SU-DHL-6 (cell line): ENCODE data around the gene KCNG4.

Experiments used
- H2AFZ ChIP-seq: fragments of 200-600 bp; sonication (generic); 2 replicates; pipeline ENCODE4 v1.6.1; 2014; ENCODE audit warnings: low read depth, mild to moderate bottlenecking, moderate library complexity, mixed read lengths, antibody characterized with exemption, low read length; ENCODE audit not compliant: severe bottlenecking
- H3F3A ChIP-seq: fragments of 200-600 bp; shearing (Covaris generic); 2 replicates; pipeline ENCODE4 v1.6.0; 2016; ENCODE audit warnings: antibody characterized with exemption, mild to moderate bottlenecking; ENCODE audit not compliant: insufficient read depth
- H3K27ac ChIP-seq: fragments of 200-600 bp; sonication (generic); 2 replicates; pipeline ENCODE4 v1.5.1; 2016; ENCODE audit warnings: low read depth, mild to moderate bottlenecking, low read length, moderate library complexity, mixed read lengths
- H3K27me3 ChIP-seq: fragments of 200-600 bp; sonication (generic), shearing (Covaris generic); 2 replicates; pipeline ENCODE4 v1.6.0; 2014; ENCODE audit warnings: mild to moderate bottlenecking, low read length
- H3K36me3 ChIP-seq: fragments of 200-600 bp; sonication (generic); 2 replicates; pipeline ENCODE4 v1.6.1; 2014; ENCODE audit warnings: mild to moderate bottlenecking, low read length, mixed read lengths
- H3K4me2 ChIP-seq: fragments of 300-600, 200-600 bp; shearing (Covaris generic), sonication (generic); 2 replicates; pipeline ENCODE4 v1.6.0; 2014; ENCODE audit warnings: low read length, low read depth, mild to moderate bottlenecking; ENCODE audit not compliant: poor library complexity, severe bottlenecking
- H3K4me3 ChIP-seq: fragments of 200-600 bp; sonication (generic); 2 replicates; pipeline ENCODE4 v1.5.1; 2014; ENCODE audit warnings: antibody characterized with exemption, low read length, mild to moderate bottlenecking, mixed read lengths; ENCODE audit not compliant: insufficient read depth, poor library complexity, severe bottlenecking
- H3K79me2 ChIP-seq: fragments of 200-600 bp; sonication (generic); 2 replicates; pipeline ENCODE4 v1.6.1; 2014; ENCODE audit warnings: mild to moderate bottlenecking, low read length, moderate library complexity; ENCODE audit not compliant: insufficient read depth
- H3K9ac ChIP-seq: fragments of 200-600 bp; sonication (generic); 2 replicates; pipeline ENCODE4 v1.7.0; 2014; ENCODE audit warnings: mild to moderate bottlenecking, low read length
- H3K9me2 ChIP-seq: fragments of 200-600 bp; sonication (generic); replicated peaks from 2 replicates; pipeline ENCODE4 v1.6.1; 2014; ENCODE audit warnings: low read length; ENCODE audit not compliant: insufficient read depth
- H3K9me3 ChIP-seq: fragments of 200-600 bp; sonication (generic); 2 replicates; pipeline ENCODE4 v1.6.1; 2014; ENCODE audit warnings: low read length, mixed read lengths; ENCODE audit not compliant: insufficient read depth
- H4K20me1 ChIP-seq: fragments of 200-600 bp; sonication (generic); 2 replicates; pipeline ENCODE4 v1.6.1; 2014; ENCODE audit warnings: low read depth, mild to moderate bottlenecking, antibody characterized with exemption, low read length, moderate library complexity, mixed read lengths
- CTCF ChIP-seq: fragments of 200-600 bp; sonication (generic); IDR thresholded peaks from one replicate; pipeline ENCODE4 v1.5.1; 2017; ENCODE audit warnings: antibody characterized with exemption, mild to moderate bottlenecking, low read length, moderate library complexity; ENCODE audit not compliant: insufficient read depth, poor library complexity, severe bottlenecking
- EZH2phosphoT487 ChIP-seq: fragments of 200-600 bp; sonication (generic), shearing (Covaris generic); conservative IDR thresholded peaks from 2 replicates; pipeline ENCODE4 v1.6.1; 2018; ENCODE audit warnings: mild to moderate bottlenecking, antibody characterized with exemption, low read length, moderate library complexity, mixed read lengths

KCNG4 gene

GRCh38 chr16:84199861-84200260 is 40.0 kb downstream of the KCNG4 start:
- H3K36me3 ChIP-seq = no peaks in the 10 kb centered on the region
- H3K4me3 ChIP-seq = no peak overlapping the region
- H2AFZ ChIP-seq = no peak overlapping the region
- H3K79me2 ChIP-seq = no peaks in the 10 kb centered on the region
- H3K9me2 ChIP-seq = no peaks in the 10 kb centered on the region
- TF ChIP-seq EZH2phosphoT487 = no peak
- no peak for TF ChIP-seq CTCF
- no peak overlapping the region for H3K4me2 ChIP-seq
- no peak overlapping the region for H3K9ac ChIP-seq
- H3K27me3 ChIP-seq = no peaks in the 10 kb centered on the region
- no peaks in the 10 kb centered on the region for H4K20me1 ChIP-seq
- no peaks in the 10 kb centered on the region for H3F3A ChIP-seq
- no peaks in the 10 kb centered on the region for H3K9me3 ChIP-seq
- H3K27ac ChIP-seq = no peak overlapping the region

GRCh38 chr16:84199097-84199496 is 40.7 kb downstream of the KCNG4 start:
- Histone ChIP-seq H3K27ac (no peak overlapping the region), H3K4me2 (no peak overlapping the region), H3K79me2 (no peaks in the 10 kb centered on the region), H3K4me3 (no peak overlapping the region), H2AFZ (no peak overlapping the region), H3F3A (no peaks in the 10 kb centered on the region), H3K9me3 (no peaks in the 10 kb centered on the region), H3K9ac (no peak overlapping the region), H4K20me1 (no peaks in the 10 kb centered on the region), H3K27me3 (no peaks in the 10 kb centered on the region), H3K9me2 (no peaks in the 10 kb centered on the region), H3K36me3 (no peaks in the 10 kb centered on the region)
- TF ChIP-seq CTCF (no peak), EZH2phosphoT487 (no peak)

DNA sequence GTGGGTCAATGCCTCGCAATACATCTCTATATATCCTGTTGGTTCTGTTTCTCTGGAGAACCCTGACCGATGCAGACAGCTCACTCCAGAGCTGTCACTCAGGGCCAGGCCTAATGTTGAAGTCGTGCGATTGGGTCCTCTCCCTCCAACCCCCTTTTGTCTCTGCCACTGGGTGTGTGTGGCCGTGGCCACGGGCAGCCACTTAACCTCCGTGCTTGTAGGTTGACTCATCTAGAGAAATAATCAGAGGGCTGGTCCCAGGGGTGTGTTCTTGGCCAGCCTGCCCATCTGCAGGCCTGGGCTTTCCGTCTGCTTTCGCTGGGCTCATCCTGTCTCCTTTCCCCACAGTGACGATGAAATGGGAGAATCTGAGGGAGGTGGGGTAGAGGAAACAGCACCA is 41.4 kb downstream of the KCNG4 start:
- Histone ChIP-seq H3K36me3 (no peaks in the 10 kb centered on the region), H3K79me2 (no peaks in the 10 kb centered on the region), H3K27me3 (no peaks in the 10 kb centered on the region), H3K9me3 (no peaks in the 10 kb centered on the region), H4K20me1 (no peaks in the 10 kb centered on the region), H3F3A (no peaks in the 10 kb centered on the region), H2AFZ (no peak overlapping the region), H3K4me2 (no peak overlapping the region), H3K9me2 (no peaks in the 10 kb centered on the region), H3K4me3 (no peak overlapping the region), H3K9ac (no peak overlapping the region), H3K27ac (no peak overlapping the region)
- TF ChIP-seq EZH2phosphoT487 = no peak
- TF ChIP-seq CTCF = no peak
